HG02623 (cell line): ENCODE results near the gene HIVEP2.

Experiments
- ATAC-seq: cut with Tn5 transposase; IDR thresholded peaks from one replicate; pipeline ENCODE4 v1.9.1; 2021; ENCODE audit warnings: moderate library complexity; ENCODE audit not compliant: unreplicated experiment

Gene HIVEP2

DNA sequence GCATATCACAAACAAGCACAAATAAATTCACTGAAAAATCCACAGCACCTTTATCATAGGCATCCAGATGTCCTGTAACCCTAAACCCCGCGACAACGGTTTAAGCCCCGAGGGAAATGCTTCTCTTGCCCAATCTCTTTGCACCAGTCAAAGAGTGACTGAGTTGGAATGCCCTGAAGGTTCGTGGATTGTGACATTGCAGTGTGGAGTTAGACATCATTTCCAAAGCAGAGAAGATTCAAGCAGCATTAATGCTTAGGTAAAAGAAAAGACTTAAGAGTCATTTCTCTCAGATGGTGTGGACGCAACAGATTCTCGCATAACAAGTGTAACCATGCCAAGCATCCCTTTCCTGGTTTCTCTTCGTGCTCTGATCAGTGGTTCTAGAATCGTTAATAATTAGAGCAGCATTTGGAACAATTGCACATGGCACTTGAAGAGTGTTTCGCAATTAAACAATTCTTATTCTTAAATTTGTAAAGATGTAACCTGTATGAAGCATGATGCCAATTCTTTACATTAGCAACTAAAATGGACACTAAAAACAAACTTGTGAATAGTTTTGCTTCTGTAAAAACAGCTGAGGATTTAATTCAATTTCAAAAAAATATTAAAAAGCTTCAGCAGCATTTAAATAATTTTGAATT lies 121.6 kb downstream of the HIVEP2 start:
- ATAC-seq, result no peak

DNA sequence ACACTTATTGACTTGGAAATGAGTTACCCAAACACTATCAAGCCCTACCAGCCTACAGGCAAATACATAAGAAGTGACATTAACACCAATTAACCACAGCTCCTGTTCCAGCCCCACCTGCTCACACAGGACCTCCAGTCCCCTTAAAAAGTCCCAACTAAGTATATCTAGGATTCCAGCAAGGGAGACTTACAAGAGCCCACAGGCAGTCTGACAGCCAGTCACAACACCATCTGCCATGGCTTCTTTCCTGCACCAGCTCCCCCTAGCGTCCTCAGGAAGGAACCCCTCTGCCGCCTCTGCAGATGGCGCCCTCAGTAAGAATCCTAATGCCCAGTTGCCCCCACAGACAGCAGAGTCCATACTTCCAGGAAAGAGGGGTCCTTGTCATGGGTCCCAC lies 122.1 kb downstream of the HIVEP2 start:
- no peak for ATAC-seq

DNA sequence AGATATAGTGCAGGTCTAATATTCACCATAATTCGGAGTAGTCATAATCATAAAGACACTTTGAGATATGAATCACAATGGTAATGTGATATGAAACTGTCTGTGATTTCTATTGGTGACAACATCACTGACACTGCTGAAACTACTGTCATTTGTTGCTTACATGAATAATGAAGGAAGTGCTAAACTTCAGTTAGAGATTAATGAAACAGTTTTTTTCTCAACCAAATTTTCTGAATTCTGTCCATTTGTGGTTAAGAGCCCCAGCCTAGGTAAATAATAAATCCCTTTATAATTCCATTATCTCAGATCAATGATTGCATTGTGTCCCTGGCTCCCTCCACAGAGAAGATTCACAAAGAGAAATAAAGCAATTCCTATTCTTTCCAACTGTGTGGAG lies 122.6 kb downstream of the HIVEP2 start:
- peak; percentile 67 for ATAC-seq

DNA sequence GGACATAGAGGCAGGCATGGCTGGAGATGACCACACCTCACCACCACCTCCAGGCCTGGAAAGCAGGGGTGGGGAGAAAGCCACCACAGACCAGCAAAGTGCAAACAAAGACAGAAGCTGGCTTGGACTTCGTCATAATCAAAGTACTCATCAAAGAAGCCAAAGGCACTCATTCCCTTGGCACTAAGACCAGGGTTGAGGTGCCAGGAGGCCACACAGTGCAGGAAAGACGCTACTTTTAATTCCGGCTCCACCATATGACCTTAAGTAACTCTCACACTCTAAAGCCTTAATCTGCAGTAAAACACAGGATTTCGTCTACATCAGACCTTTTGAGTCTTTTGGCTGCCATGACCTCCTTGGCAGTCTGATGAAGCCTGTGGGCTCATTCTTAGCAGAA lies 123.1 kb downstream of the HIVEP2 start:
- ATAC-seq, result no peak

DNA sequence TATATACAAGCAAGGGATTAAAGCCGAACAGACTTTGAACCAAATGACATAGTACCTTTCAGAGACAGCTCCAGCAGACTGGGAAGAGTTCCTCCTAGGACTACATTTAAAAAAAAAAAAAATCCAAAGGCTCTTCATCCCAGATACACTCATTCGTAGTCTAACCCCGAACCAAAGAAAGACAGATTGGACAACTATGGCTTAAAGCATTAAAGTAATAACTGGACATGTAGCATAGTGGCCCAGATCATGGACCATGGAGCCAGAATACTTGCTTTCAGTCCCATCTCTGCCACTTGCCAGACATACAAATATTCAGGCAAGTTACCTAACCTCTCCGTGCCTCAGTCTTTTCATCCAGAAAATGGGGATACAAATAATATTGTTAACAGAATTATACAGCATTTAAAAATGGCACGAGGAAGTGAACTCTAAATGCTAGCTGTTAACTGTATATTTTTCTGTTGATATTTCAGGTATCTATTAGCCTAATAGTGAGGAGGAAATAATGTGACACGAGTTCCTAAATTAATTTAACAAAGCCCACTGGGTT lies 123.7 kb downstream of the HIVEP2 start:
- no peak for ATAC-seq

DNA sequence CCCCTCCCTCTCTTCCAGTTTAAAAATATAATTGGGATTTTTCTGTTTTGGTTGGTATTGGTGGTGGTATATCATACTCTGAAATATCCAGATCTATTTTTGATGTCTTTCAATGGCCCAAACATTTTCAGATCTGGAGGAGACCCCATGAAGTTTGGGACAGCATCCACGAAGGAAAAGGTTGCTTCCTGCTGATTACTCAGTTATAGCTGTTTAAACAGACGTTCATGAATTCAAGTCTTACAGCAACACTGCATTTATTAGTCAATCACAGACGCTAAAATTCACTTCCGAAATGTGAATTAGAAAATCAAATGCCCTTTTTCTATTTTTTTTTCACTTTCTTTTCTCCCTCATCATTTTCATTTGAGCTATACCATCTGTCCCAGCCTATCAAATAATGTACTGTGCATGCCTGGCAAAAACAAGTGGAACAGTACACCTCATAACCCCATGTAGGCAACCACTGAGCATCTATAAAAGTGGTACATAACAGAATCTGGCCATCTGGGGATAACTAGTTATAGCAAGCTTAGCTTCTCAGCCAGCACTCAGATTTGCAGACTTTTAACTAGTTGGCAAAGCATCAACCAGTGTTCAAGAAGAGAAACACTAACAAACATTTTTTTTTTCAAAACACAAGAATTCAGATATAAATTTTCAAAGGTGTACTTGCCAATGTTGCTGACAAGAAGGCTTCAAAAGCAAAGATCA lies 124.5 kb downstream of the HIVEP2 start:
- ATAC-seq, result no peak

DNA sequence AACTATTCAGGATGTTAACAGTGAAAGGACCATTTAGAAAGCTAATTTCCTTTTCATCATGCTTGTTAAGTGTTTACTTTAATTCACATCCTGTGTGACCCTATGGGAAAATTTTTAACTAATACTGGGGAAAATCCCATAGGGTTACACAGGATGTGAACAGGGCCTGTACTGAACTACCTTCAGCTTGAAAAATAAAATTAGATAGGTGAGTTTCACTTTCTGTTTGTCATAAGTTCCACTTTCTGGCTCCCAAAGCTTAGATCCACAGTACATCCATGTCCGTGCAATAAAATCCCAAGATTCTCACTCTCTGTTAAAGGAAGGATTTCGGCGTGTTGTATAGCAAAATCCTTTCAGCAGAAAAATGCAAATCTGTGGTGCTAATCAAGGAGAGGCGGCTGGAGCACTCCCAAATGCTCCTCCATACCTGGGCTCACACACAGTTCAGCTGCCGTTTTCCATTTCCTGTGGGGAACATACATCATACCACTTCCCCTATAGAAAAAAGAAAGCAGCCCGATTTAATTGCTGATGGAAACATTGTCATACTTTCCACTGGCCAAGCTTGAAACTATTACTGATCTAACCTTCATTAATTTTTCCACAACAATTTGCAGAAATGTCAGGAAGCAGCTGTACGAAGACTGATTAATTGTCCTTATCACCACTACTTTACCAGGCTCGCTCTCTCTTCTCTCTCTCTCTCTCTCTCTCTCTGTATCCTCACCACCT lies 125.2 kb downstream of the HIVEP2 start:
- peak; percentile 75 for ATAC-seq

DNA sequence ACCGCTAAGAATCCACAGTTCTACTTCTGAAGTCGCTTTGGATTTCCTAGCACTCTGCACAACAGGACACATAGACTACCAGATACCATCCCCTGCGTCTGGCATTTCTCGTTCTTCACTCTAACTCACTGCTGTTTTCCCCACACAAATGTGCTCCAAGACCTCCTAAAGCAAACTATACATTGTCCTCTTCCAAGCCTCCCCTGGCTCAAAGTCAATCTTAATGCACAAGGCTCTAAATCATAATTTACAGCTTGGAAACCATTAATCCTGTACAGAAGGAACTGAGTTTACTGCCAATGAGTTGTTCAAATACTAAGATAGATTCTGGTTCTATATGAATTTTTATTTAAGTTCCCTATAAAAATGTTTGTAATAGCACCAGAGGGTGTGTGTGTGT lies 128.5 kb downstream of the HIVEP2 start:
- ATAC-seq, result no peak

DNA sequence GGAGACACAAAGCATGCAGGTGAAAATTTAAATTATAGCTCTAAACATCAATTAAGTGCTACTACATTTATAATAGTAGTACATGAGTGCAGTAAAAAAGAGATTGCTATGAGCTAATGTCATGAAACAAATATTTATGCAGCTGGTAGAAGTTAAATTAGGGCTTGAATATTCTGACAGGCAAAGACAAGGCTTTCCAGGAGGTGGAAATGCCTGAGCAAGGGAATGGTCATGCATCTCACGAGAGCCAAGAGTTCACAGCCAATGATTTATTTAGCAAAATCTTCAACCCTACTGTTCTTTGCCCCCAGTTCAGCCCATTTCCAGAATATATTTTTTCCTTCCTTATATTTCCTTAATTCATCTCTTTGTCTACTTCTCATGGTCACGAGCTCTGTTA lies 128.9 kb downstream of the HIVEP2 start:
- no peak for ATAC-seq

DNA sequence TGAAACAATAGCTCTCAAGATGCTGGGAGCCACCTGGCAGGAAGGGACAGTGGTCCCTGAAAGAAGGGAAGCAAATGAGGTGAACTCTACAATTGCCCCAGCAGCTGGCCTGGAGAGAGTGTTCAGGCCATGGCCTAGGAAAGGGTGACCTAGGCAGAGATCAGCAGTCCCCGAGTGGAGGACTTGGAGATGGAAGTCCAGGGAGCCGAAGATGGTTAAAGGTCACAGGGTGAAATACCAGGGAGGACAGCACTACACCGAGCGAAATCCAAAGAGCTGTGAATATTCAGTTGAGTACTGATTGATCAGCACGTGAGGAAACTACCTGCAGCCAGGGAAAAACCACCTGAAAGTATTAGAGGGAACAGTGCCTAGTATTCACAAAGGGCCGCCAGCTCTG lies 133.1 kb downstream of the HIVEP2 start:
- ATAC-seq, result no peak

DNA sequence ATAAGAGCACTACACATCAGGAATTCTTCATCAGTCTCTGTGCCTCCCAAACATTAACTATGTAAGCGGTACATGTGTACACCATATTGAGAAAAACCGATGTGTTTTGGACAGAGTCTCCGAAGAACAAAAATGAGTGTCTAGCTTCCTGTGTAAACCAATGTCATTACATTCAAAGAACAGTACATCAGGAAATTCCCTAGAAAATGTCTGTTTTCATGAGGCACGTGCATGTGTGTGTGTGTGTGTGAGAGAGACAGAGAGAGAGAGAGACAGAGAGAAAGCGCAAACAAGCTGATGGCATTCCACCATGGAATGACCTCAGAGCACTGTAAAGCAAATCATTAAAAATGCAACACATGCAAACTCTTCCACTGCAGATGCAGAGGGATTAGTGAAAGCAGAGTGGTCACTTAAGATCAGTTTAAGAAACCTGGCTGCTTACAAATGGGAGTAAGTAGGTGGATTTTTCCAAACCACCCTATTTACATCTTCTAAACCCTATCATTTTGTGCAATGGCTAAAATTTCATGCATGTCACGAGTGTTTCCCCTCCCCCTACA lies 133.9 kb downstream of the HIVEP2 start:
- ATAC-seq, result no peak

DNA sequence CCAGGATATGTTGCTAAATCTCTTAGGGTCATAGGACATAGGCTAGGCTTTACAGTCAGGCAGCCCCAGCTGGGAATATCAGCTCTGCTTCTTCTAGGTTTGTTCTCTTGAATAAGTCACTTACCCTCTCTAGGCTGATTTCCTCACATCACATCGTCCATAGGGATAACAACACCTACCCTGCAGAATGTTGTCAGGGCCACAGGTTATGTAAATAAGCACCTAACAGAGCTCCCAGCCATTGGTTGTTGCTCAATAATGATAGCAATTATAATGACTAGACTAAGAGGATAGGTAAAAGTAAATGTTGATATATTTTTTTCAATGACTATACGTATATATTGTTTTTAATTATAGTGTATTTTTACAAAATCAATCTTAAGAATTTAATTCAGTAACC lies 135.0 kb downstream of the HIVEP2 start:
- no peak for ATAC-seq

DNA sequence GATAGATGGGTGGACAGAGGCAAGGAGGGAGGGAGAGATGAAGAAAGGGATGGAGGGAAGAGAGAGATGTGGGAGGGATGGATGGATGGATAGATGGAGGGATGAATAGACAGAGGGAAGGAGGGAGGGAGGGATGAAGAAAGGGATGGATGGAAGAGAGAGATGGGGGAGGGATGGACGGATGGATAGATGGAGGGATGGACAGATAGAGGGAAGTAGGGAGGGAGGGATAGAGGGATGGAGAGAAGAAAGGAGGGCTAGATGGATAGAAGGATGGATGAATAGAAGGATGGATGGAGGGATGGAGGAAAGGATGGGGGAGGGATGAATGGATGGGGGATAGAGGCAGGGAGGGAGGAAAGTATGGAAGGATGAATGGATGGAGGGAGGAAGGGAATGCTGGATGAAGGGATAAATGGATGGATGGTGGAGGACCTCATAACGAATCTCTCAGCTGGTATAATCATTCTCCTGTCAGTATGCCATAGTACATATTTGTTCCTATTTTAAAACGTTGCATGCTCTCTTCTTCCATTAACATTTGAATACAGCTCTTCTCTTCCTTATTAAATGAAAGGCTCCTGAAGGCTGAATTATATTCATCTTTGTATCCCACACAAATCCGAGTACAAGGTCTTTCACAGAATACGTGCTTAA lies 136.4 kb downstream of the HIVEP2 start:
- no peak for ATAC-seq

DNA sequence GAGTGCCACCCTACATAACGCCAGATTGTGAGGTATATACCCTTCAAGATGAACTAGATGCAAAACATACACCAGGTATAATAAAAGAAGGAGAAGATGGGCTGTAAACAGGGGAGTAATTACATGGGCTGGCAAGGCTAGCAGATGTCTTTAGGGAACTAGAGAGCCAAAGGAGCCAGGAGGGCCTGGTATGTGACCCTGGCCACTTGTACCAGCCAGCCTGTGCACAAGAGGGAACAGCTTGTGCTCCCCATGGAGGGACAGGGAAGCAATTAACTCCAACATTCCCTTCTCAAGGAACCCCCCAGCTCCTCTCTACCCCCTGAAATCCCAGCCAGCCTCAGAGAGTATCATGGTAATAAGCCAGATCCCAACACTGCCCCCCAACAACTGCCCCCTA lies 139.9 kb downstream of the HIVEP2 start:
- ATAC-seq, result no peak

DNA sequence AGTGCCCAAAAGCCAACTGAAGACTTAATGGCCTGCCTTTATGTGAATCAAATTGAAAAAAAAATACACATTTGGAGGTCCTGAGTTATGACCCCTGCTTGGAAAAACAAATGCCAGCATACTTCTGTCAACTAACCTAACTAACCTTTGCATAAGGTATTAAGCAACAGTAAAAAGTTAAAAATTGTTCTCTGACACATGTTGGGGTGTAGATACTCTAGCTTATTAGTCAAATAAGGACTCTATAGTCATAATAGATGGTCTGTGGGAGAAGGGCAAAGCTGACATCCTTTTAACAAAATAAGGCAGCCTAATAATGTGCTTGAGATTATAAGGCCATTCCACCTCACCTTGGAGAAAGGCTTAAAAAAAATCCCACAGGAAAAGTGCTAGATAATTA lies 140.5 kb downstream of the HIVEP2 start:
- ATAC-seq, result no peak

DNA sequence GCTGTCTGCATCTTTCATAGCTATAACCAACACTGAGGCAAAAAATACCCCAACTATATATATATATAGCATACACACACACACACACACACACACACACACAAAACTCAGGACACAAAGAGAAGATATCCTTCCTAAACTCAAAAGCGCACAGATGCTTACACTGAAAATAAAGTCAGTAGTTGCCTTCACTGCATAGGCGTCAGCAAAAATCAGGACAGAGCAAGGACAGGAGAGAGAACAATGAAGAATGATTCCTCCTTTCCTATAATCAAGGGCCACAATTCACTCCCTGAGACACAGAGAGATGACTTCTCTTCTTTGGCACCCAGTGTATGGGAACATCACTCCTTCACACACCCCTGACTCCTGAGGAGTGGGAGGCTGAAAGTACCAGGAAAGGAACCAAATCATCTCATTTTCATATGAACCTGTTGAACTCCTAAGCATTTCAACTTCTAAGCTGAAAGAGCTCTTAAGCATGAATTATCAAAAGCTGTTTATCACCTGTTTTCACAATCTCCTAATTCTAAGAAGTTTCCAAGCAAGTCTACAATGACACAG lies 141.4 kb downstream of the HIVEP2 start:
- no peak for ATAC-seq

DNA sequence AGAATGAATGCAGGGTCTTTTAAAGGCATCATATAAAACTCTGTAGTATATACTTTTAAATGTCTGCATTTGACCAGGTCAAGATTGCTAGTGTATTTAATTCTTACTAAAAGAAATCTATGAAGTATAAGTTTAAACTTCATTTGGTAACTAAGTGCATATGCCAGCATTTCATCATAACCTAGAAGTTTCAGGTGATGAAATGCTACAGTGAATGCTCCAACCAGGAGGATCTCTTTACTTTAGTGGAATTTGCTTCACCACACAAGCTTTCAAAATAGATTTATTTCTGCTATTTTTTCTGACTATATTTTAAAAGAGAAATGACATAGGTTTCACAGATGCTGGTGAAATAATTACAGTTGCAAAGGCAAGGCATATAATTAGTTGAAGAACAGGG lies 141.9 kb downstream of the HIVEP2 start:
- ATAC-seq, result no peak

DNA sequence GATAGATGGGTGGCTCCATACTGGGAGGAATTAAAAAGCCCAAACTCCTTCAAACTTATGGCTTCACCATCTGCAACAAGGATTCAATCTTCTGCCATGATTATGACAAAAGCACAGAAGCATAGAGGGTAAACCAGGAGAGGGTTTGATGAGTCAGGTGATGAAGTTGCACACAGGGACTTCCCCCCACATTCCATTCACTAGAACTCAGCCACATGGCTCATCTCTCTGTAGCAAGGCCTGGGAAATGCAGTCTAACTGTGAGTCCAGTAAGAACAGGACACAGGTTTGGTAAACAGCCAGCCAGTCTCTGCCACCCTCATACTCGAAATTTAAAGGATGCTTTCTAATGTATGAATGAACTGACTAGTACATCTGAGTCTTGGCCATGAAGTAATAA lies 142.9 kb downstream of the HIVEP2 start:
- peak; percentile 43 for ATAC-seq

DNA sequence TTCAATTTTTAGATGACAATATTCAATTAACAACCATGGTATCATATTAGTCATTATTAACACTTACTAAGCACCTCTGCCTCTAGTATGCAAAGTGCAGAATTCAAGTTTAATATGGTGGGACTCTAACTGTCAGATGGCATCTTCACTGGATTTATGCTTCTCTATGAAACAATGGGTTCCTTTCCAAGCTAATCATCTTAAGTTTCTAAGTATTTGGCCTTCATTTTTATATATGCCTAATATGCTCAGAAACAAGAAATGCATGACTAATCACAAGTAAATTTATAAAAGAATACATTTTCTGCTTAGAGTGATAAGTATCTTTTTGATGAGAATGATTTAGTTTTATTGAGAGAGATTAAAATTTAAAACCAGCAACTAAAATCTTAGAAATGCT lies 144.7 kb downstream of the HIVEP2 start:
- no peak for ATAC-seq

DNA sequence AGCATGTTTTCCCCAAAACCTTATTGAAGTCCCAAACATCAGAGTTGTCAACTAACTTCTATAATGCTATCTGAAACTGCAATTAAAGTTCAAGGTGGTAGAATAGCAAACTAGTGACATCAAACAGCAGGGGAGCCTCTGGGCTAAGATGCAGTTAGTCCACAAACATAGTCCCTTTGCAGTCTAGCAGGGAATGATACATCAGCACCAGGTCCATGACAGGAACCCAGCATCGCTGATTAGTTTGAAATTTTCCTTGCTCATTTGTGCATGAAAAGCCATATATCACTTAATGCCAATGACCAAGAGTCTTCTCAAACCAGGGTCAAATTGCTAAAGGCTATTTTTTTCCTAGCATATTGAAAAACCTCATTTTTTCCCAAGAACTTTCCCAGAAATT lies 145.3 kb downstream of the HIVEP2 start:
- no peak for ATAC-seq

DNA sequence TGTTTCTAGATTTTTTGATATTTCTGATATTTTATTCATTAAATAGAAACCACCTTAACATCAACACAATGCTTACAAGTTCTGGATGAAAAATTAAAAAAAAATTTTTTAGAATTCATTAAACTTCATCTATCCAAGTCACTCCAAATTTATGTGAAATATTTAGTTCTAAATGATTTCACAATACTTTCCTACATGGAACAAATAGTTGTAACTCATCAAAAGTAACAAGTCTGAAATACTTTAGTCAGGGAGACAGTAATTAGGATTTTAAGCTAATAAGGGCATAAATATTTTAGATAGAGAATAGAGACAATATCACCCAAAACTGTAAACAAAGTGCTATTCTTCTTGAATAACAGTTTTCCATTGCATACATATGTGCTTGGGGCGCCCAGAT lies 147.8 kb downstream of the HIVEP2 start:
- ATAC-seq, result no peak
